ENCODE results near the gene ADORA3. TPM values are rescaled to one million over a fixed set of nuclear protein-coding genes. Genes with fewer than 3 reads are reported as not detected.
A peak's percentile ranks its signal among the peaks of the same experiment; 100 is the strongest.

ADORA3 gene
- total RNA-seq, 1 experiment from 2014 or later, result not detected

- peak; percentile 28 for DNase-seq (ENCODE audit: low spot score)
- BruUV-seq (replicated peaks), result no TSS peak
- CTCF ChIA-PET, result interaction anchor here (1.6 kb wide), 1 partner anchor 8 kb away, joined by 5 read pairs; no protein-coding TSS in a partner anchor
Measured at GRCh38 chr1:111516005-111516535, 12.6 kb upstream of the ADORA3 start.

GRCh38 chr1:111515291-111516004 lies 12.0 kb upstream of the ADORA3 start:
- H3K27me3 ChIP-seq (replicated peaks; ENCODE audit: insufficient read depth, low read depth, low read length, poor library complexity), result peaks cover 8% of the 10 kb centered on the region
- no peak overlapping the region for H3K4me3 ChIP-seq (ENCODE audit: low read depth, low read length, poor library complexity, severe bottlenecking)
- no TSS peak for BruUV-seq (replicated peaks)
- CTCF ChIA-PET, result no interaction called here
- no peak overlapping the region for H3K27ac ChIP-seq (ENCODE audit: low read depth, low read length, poor library complexity, severe bottlenecking)
- no peak for TF ChIP-seq EZH2 (IDR thresholded peaks at IDR 0.05; ENCODE audit: borderline replicate concordance, low read depth, low read length, poor library complexity, severe bottlenecking)
- TF ChIP-seq CTCF (conservative IDR thresholded peaks at IDR 0.05; ENCODE audit: low read depth, low read length), result no peak
- DNase-seq (ENCODE audit: low spot score), result no peak
- H3K36me3 ChIP-seq (ENCODE audit: insufficient read depth, low read length, poor library complexity, severe bottlenecking), result no peaks in the 10 kb centered on the region
- H3K4me1 ChIP-seq (ENCODE audit: insufficient read depth, low read length, poor library complexity, severe bottlenecking), result no peaks in the 10 kb centered on the region
- intact Hi-C loops (cut with micrococcal nuclease; ENCODE audit: unreplicated experiment), result no loop called here
- POLR2A ChIA-PET (ENCODE audit: low non-redundant PET), result no interaction called here
- no peaks in the 10 kb centered on the region for H3K9me3 ChIP-seq (ENCODE audit: low read depth, low read length, poor library complexity, severe bottlenecking)

More at GRCh38 chr1:111516005-111516535, 12.6 kb upstream of the ADORA3 start:
- POLR2A ChIA-PET (ENCODE audit: low non-redundant PET), result no interaction called here
- H3K4me3 ChIP-seq (ENCODE audit: low read depth, low read length, poor library complexity, severe bottlenecking), result no peak overlapping the region
- no peaks in the 10 kb centered on the region for H3K9me3 ChIP-seq (ENCODE audit: low read depth, low read length, poor library complexity, severe bottlenecking)
- peaks cover 8% of the 10 kb centered on the region for H3K27me3 ChIP-seq (replicated peaks; ENCODE audit: insufficient read depth, low read depth, low read length, poor library complexity)
- H3K4me1 ChIP-seq (ENCODE audit: insufficient read depth, low read length, poor library complexity, severe bottlenecking), result no peaks in the 10 kb centered on the region
- H3K27ac ChIP-seq (ENCODE audit: low read depth, low read length, poor library complexity, severe bottlenecking), result no peak overlapping the region
- intact Hi-C loops (cut with micrococcal nuclease; ENCODE audit: unreplicated experiment), result no loop called here
- H3K36me3 ChIP-seq (ENCODE audit: insufficient read depth, low read length, poor library complexity, severe bottlenecking), result no peaks in the 10 kb centered on the region
- peak; percentile 40 for TF ChIP-seq CTCF (conservative IDR thresholded peaks at IDR 0.05; ENCODE audit: low read depth, low read length)
- TF ChIP-seq EZH2 (IDR thresholded peaks at IDR 0.05; ENCODE audit: borderline replicate concordance, low read depth, low read length, poor library complexity, severe bottlenecking), result no peak

DNA sequence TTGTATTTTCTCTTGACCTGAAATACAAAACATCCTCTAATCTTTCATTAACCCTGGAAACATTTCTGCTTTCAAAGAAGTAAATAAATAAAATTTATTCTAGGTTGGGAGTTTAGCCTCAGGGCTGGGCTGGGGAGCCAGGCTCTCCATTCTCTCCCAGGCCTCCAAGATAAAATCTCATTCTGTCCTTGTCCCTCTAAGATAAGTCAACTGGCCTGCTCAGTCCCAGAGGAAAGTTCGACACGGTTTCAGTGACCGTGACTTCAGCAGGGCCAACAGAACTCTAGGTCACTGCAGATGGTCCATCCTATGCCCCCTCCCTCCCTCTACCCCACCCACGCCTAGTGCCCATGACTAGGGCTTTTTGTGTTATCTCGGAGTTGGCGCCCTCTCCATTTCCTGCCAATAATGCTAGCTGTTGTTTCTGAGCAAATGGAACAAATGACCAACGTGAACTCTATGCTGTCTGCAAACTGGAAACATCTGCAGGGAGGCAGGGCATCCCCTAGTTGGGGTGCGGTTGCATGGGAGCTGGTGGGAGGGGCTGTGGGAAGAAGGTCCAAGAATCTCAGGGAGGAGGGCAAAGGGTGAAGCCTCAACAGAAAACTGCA lies 10.1 kb upstream of the ADORA3 start:
- intact Hi-C loops (cut with micrococcal nuclease; ENCODE audit: unreplicated experiment), result no loop called here
- Histone ChIP-seq H3K9me3 (ENCODE audit: low read depth, low read length, poor library complexity, severe bottlenecking) (no peaks in the 10 kb centered on the region), H3K4me3 (ENCODE audit: low read depth, low read length, poor library complexity, severe bottlenecking) (no peak overlapping the region), H3K36me3 (ENCODE audit: insufficient read depth, low read length, poor library complexity, severe bottlenecking) (no peaks in the 10 kb centered on the region), H3K27me3 (replicated peaks; ENCODE audit: insufficient read depth, low read depth, low read length, poor library complexity) (peaks cover 8% of the 10 kb centered on the region), H3K4me1 (ENCODE audit: insufficient read depth, low read length, poor library complexity, severe bottlenecking) (no peaks in the 10 kb centered on the region), H3K27ac (ENCODE audit: low read depth, low read length, poor library complexity, severe bottlenecking) (no peak overlapping the region)
- CTCF ChIA-PET, result no interaction called here
- TF ChIP-seq EZH2 (IDR thresholded peaks at IDR 0.05; ENCODE audit: borderline replicate concordance, low read depth, low read length, poor library complexity, severe bottlenecking) (no peak), CTCF (conservative IDR thresholded peaks at IDR 0.05; ENCODE audit: low read depth, low read length) (no peak)
- POLR2A ChIA-PET (ENCODE audit: low non-redundant PET), result interaction anchor here (0.6 kb wide), 1 partner anchor 13 kb away, joined by 11 read pairs; no protein-coding TSS in a partner anchor
- BruUV-seq (replicated peaks), result no TSS peak
- DNase-seq (ENCODE audit: low spot score), result no peak
